Aorta (tissue), 5 donors: ENCODE data around the gene SYNCRIP. TPM values are rescaled to one million over a fixed set of nuclear protein-coding genes. Genes with fewer than 3 reads are reported as not detected.
"Not testable (repeated sequence)": the region's sequence is repeated elsewhere in the genome, so short reads cannot be mapped to it uniquely, and the experiment has no call there.

Experiments used
- ATAC-seq: fragments of 200-7000 bp; cut with Tn5 transposase; one replicate; pipeline ENCODE4 v1.9.1; 2022; ENCODE audit warnings: moderate library complexity; ENCODE audit not compliant: low FRiP score
- DNase-seq, 2 donors: peaks; one replicate each; pipeline ENCODE4 v3.0.0-alpha.2; 2020
- H3K27ac ChIP-seq, 2 donors: one replicate each; pipeline ENCODE4 v1.5.1; 2013; ENCODE audit warnings: low read length in 2 of 2, mild to moderate bottlenecking in 2 of 2, moderate library complexity in 2 of 2, control low read depth in 1 of 2, inconsistent platforms in 1 of 2, low read depth in 1 of 2
- H3K27me3 ChIP-seq, 2 donors: one replicate each; pipeline ENCODE4 v1.6.1; 2013; ENCODE audit warnings: control low read depth in 1 of 2, low read length in 1 of 2, mild to moderate bottlenecking in 1 of 2, moderate library complexity in 1 of 2; ENCODE audit not compliant: insufficient read depth in 2 of 2, control insufficient read depth in 1 of 2
- H3K36me3 ChIP-seq, 2 donors: one replicate each; pipeline ENCODE4 v1.6.1; 2013; ENCODE audit warnings: control low read depth in 1 of 2, low read length in 1 of 2, mild to moderate bottlenecking in 1 of 2; ENCODE audit not compliant: insufficient read depth in 2 of 2, control insufficient read depth in 1 of 2
- H3K4me1 ChIP-seq, 2 donors: one replicate each; pipeline ENCODE4 v1.6.1; 2013; ENCODE audit warnings: low read length in 2 of 2, control low read depth in 1 of 2, mild to moderate bottlenecking in 1 of 2, moderate library complexity in 1 of 2; ENCODE audit not compliant: insufficient read depth in 2 of 2, control insufficient read depth in 1 of 2
- H3K4me3 ChIP-seq, 2 donors: one replicate each; pipeline ENCODE4 v1.5.1; 2013; ENCODE audit warnings: low read length in 2 of 2, control low read depth in 1 of 2, mild to moderate bottlenecking in 1 of 2
- H3K9me3 ChIP-seq: one replicate; pipeline ENCODE4 v1.6.1; 2013; ENCODE audit warnings: mild to moderate bottlenecking, low read length; ENCODE audit not compliant: control insufficient read depth
- WGBS, 2 donors: extraction: QIAGEN DNeasy Blood & Tissue Kit; methylation state at CpG; one replicate each; pipeline ENCODE4 v1.1.7; 2013; 5-methylcytosine and 5-hydroxymethylcytosine counted together
- intact Hi-C, 2 donors: fragments of 100-400 bp; cut with DNase I; formaldehyde crosslinking; loops; one replicate each; pipeline versions ENCODE4 v1.14.2 to v1.15.0; 2022
- polyA plus RNA-seq, 2 donors: library from polyadenylated mRNA; stranded (reverse); fragments of 200-250 nt; gene quantifications; one replicate each; pipeline ENCODE4 v1.2.3, GENCODE V29; 2013
- total RNA-seq, 2 donors: library from RNA; stranded (reverse); fragmentation: NEBNext Ultra II Directional; extraction: Animal tissue kit (Norgen Biotek cat#: 25700); gene quantifications; one replicate each; pipeline ENCODE4 v1.2.1, GENCODE V29; 2021
- donor health status: healthy with polysubstance abuse.
- donor health status: Bipolar disorder and iron deficiency.
- donor health status: DM: no; HTN: no; CAD: no.
- donor health status: DM: no; HTN: no; CAD: no.
- donor health status: DM: yes; HTN: yes; CAD: no.

Gene SYNCRIP
- total and polyA plus RNA-seq, 4 donors, result 35.2 to 119 (median 75.2) TPM

GRCh38 chr6:85644279-85644762 is 1.6 kb upstream of the SYNCRIP start:
- 0 to 1% methylated on average over 5 of the region's 5 CpGs for WGBS, 2 donors
- intact Hi-C loops, result loop anchor here (2.0 to 5.0 kb wide), 2 partner anchors 30 to 52 kb away; partner anchors contain the start of gene SNX14 (in 1 of the 2)
- no peak for ATAC-seq
- no peaks in the 10 kb centered on the region for H3K4me1 ChIP-seq
- DNase-seq, result no peak
- H3K36me3 ChIP-seq, result no peaks in the 10 kb centered on the region
- peak overlapping the region; percentile 56 to 74 for H3K4me3 ChIP-seq
- H3K9me3 ChIP-seq, result no peaks in the 10 kb centered on the region
- no peaks in the 10 kb centered on the region for H3K27me3 ChIP-seq
- peak overlapping the region; percentile 85 to 99 for H3K27ac ChIP-seq

GRCh38 chr6:85643537-85644278 is 1.0 kb upstream of the SYNCRIP start:
- intact Hi-C loops, result loop anchor here (1.0 to 5.0 kb wide), 3 partner anchors 31 to 51 kb away; partner anchors contain the start of gene SNX14 (in 1 of the 2)
- H3K36me3 ChIP-seq, result no peaks in the 10 kb centered on the region
- H3K27me3 ChIP-seq, result no peaks in the 10 kb centered on the region
- H3K4me1 ChIP-seq, result no peaks in the 10 kb centered on the region
- H3K9me3 ChIP-seq, result no peaks in the 10 kb centered on the region
- H3K27ac ChIP-seq, result peak overlapping the region; percentile 85 to 99
- ATAC-seq (peak; percentile 86), DNase-seq (peak; percentile 94 to 95)
- peak overlapping the region; percentile 56 to 74 for H3K4me3 ChIP-seq
- WGBS, 2 donors, result 1% methylated on average over 68 to 75 of the region's 75 CpGs

- DNase-seq (peak; percentile 82 to 85), ATAC-seq (peak; percentile 25)
- Histone ChIP-seq H3K4me1 (no peaks in the 10 kb centered on the region), H3K27ac (peak overlapping the region; percentile 23 to 61), H3K27me3 (no peaks in the 10 kb centered on the region), H3K9me3 (no peaks in the 10 kb centered on the region), H3K4me3 (peak overlapping the region; percentile 27 to 76), H3K36me3 (no peaks in the 10 kb centered on the region)
- 0 to 1% methylated on average over 77 to 85 of the region's 85 CpGs for WGBS, 2 donors
- intact Hi-C loops, result loop anchor here in 1 of 2 donors (5.0 kb wide), 1 partner anchor 50 kb away; the partner anchor contains the start of gene SNX14
Observed at GRCh38 chr6:85641897-85642773, 551 bp downstream of the SYNCRIP start.

GRCh38 chr6:85641522-85641896 is 1.2 kb downstream of the SYNCRIP start:
- intact Hi-C loops, result loop anchor here in 1 of 2 donors (5.0 kb wide), 1 partner anchor 49 kb away; the partner anchor contains the start of gene SNX14
- 1 to 2% methylated on average over 14 of the region's 14 CpGs for WGBS, 2 donors
- H3K36me3 ChIP-seq, result no peaks in the 10 kb centered on the region

GRCh38 chr6:85640821-85641220 is 1.9 kb downstream of the SYNCRIP start:
- Histone ChIP-seq H3K27ac (no peak overlapping the region), H3K9me3 (no peaks in the 10 kb centered on the region), H3K4me1 (no peaks in the 10 kb centered on the region), H3K27me3 (no peaks in the 10 kb centered on the region), H3K4me3 (peak overlapping the region; percentile 22 to 76), H3K36me3 (no peaks in the 10 kb centered on the region)
- DNase-seq (no peak), ATAC-seq (no peak)
- 11 to 15% methylated on average over 3 of the region's 3 CpGs for WGBS, 2 donors
- intact Hi-C loops, result loop anchor here in 1 of 2 donors (5.0 kb wide), 1 partner anchor 49 kb away; the partner anchor contains the start of gene SNX14

More at GRCh38 chr6:85641522-85641896, 1.2 kb downstream of the SYNCRIP start:
- Histone ChIP-seq H3K27me3 (no peaks in the 10 kb centered on the region), H3K4me1 (no peaks in the 10 kb centered on the region), H3K27ac (peak overlapping the region in 1 of 2 donors; percentile 55), H3K9me3 (no peaks in the 10 kb centered on the region), H3K4me3 (peak overlapping the region; percentile 27 to 76)
- ATAC-seq, result no peak
- DNase-seq, result no peak

- WGBS, 2 donors, result 31 to 37% methylated on average over 3 of the region's 3 CpGs
- no peak overlapping the region for H3K27ac ChIP-seq
- no peaks in the 10 kb centered on the region for H3K27me3 ChIP-seq
- no peak overlapping the region for H3K4me3 ChIP-seq
- H3K4me1 ChIP-seq, result no peaks in the 10 kb centered on the region
- intact Hi-C loops, result loop anchor here in 1 of 2 donors (5.0 kb wide), 1 partner anchor 35 kb away; no protein-coding TSS in a partner anchor
- peaks cover 0 to under 1% of the 10 kb centered on the region in 2 donors for H3K36me3 ChIP-seq
- DNase-seq, result no peak
- no peak for ATAC-seq
- H3K9me3 ChIP-seq, result no peaks in the 10 kb centered on the region
Observed at GRCh38 chr6:85637579-85637978, 5.1 kb downstream of the SYNCRIP start.

GRCh38 chr6:85632164-85632942 is 10.3 kb downstream of the SYNCRIP start:
- Histone ChIP-seq H3K36me3 (peaks cover 0 to 2% of the 10 kb centered on the region in 2 donors), H3K4me1 (no peaks in the 10 kb centered on the region), H3K4me3 (no peak overlapping the region), H3K9me3 (no peaks in the 10 kb centered on the region), H3K27me3 (no peaks in the 10 kb centered on the region), H3K27ac (no peak overlapping the region)
- intact Hi-C loops, result no loop called here
- WGBS, 2 donors, result 95 to 96% methylated on average over 6 of the region's 6 CpGs
- DNase-seq (no peak), ATAC-seq (no peak)

- 95 to 96% methylated on average over 5 of the region's 5 CpGs for WGBS, 2 donors
- H3K36me3 ChIP-seq, ATAC-seq: not testable (repeated sequence)
Observed at GRCh38 chr6:85631117-85631516, 11.6 kb downstream of the SYNCRIP start.

More at GRCh38 chr6:85631117-85631516, 11.6 kb downstream of the SYNCRIP start:
- H3K4me3 ChIP-seq, intact Hi-C loops, H3K27ac ChIP-seq, H3K4me1 ChIP-seq, H3K27me3 ChIP-seq, H3K9me3 ChIP-seq, DNase-seq: not testable (repeated sequence)
